WTC11 (cell line): ENCODE data around the gene LILRA1. TPM values are rescaled to one million over a fixed set of nuclear protein-coding genes. Genes with fewer than 3 reads are reported as not detected.

Experiments
- ATAC-seq: fragments of 200-7000 bp; cut with Tn5 transposase; 2 replicates; pipeline ENCODE4 v1.10.0; 2021; ENCODE audit warnings: mild to moderate bottlenecking, moderate library complexity
- CTCF ChIA-PET: fragments of 300-600 bp; sonication (Branson Sonifier 250); formaldehyde crosslinking; loops from one replicate; lab custom pipeline; 2021; ENCODE audit warnings: antibody characterized with exemption; lab: Charles Lee
- POLR2A ChIA-PET: fragments of 350-600 bp; sonication (Branson Sonifier 250); formaldehyde crosslinking; loops from one replicate; lab custom pipeline; 2021; ENCODE audit warnings: antibody characterized with exemption; lab: Charles Lee
- DNase-seq: peaks from one replicate; pipeline ENCODE4 v3.0.0; 2021; ENCODE audit warnings: low spot score
- H3K27ac Mint-ChIP-seq: 2 replicates; pipeline ENCODE4 v1.8.0; 2021; ENCODE audit warnings: mixed read lengths
- H3K27me3 Mint-ChIP-seq: 2 replicates; pipeline ENCODE4 v1.8.0; 2021; ENCODE audit warnings: low read depth, mild to moderate bottlenecking, moderate library complexity, mixed read lengths
- H3K36me3 Mint-ChIP-seq: 2 replicates; pipeline ENCODE4 v1.8.0; 2021; ENCODE audit warnings: mixed read lengths
- H3K4me1 Mint-ChIP-seq: 2 replicates; pipeline ENCODE4 v1.8.0; 2022; ENCODE audit warnings: mixed read lengths
- H3K4me3 Mint-ChIP-seq: 2 replicates; pipeline ENCODE4 v1.8.0; 2021; ENCODE audit warnings: mild to moderate bottlenecking, moderate library complexity, mixed read lengths
- H3K9me3 Mint-ChIP-seq: 2 replicates; pipeline ENCODE4 v1.8.0; 2021; ENCODE audit warnings: mixed read lengths
- CREM ChIP-seq: sonication (generic); formaldehyde crosslinking; IDR thresholded peaks from 2 replicates; pipeline ENCODE4 v1.8.1; 2022; ENCODE audit warnings: mild to moderate bottlenecking, missing genetic modification reagents, moderate library complexity
- EMX1 ChIP-seq: fragments of 250-450 bp; sonication (Bioruptor Pico); IDR thresholded peaks from 2 replicates; pipeline ENCODE4 v1.8.0; 2021; ENCODE audit warnings: mild to moderate bottlenecking
- ETV6 ChIP-seq: sonication (generic); formaldehyde crosslinking; IDR thresholded peaks from 2 replicates; pipeline ENCODE4 v1.8.1; 2022; ENCODE audit warnings: mild to moderate bottlenecking, missing genetic modification reagents
- GABPB1 ChIP-seq: sonication (generic); formaldehyde crosslinking; IDR thresholded peaks from 2 replicates; pipeline ENCODE4 v1.8.1; 2023; ENCODE audit warnings: mild to moderate bottlenecking, missing genetic modification reagents
- NFATC4 ChIP-seq: fragments of 250-450 bp; sonication (Bioruptor Pico); IDR thresholded peaks from 2 replicates; pipeline ENCODE4 v1.9.0; 2021; ENCODE audit warnings: mild to moderate bottlenecking
- NR1H2 ChIP-seq: sonication (generic); formaldehyde crosslinking; IDR thresholded peaks from 2 replicates; pipeline ENCODE4 v1.9.0; 2021; ENCODE audit warnings: mild to moderate bottlenecking, moderate library complexity, missing genetic modification reagents
- NR2C2 ChIP-seq: sonication (generic); formaldehyde crosslinking; IDR thresholded peaks from 2 replicates; pipeline ENCODE4 v1.8.0; 2022; ENCODE audit warnings: mild to moderate bottlenecking, missing genetic modification reagents
- SMAD3 ChIP-seq: sonication (generic); formaldehyde crosslinking; IDR thresholded peaks from 2 replicates; pipeline ENCODE4 v1.8.0; 2022; ENCODE audit warnings: missing genetic modification reagents, mild to moderate bottlenecking, borderline replicate concordance
- ZNF121 ChIP-seq: sonication (generic); formaldehyde crosslinking; IDR thresholded peaks from 2 replicates; pipeline ENCODE4 v1.8.0; 2023; ENCODE audit warnings: missing genetic modification reagents
- ZNF219 ChIP-seq: sonication (generic); formaldehyde crosslinking; IDR thresholded peaks from 2 replicates; pipeline ENCODE4 v1.8.0; 2023; ENCODE audit warnings: missing genetic modification reagents, mild to moderate bottlenecking, borderline replicate concordance
- ZNF232 ChIP-seq: sonication (generic); formaldehyde crosslinking; IDR thresholded peaks from 2 replicates; pipeline ENCODE4 v1.8.0; 2022; ENCODE audit warnings: mild to moderate bottlenecking, missing genetic modification reagents
- ZNF396 ChIP-seq: fragments of 250-450 bp; sonication (Bioruptor Pico); IDR thresholded peaks from 2 replicates; pipeline ENCODE4 v1.8.0; 2021; ENCODE audit warnings: mild to moderate bottlenecking, moderate library complexity, borderline replicate concordance
- ZNF416 ChIP-seq: fragments of 250-450 bp; sonication (Bioruptor Pico); IDR thresholded peaks from 2 replicates; pipeline ENCODE4 v1.9.0; 2021; ENCODE audit warnings: mild to moderate bottlenecking, inconsistent platforms
- total RNA-seq: library from RNA; stranded (reverse); gene quantifications from 3 replicates; pipeline ENCODE4 v1.2.3, GENCODE V29; 2021
- TF ChIP-seq, protein P1 (sequence below): sonication (generic); formaldehyde crosslinking; IDR thresholded peaks from 2 replicates; pipeline ENCODE4 v1.8.1; 2022; ENCODE audit warnings: mild to moderate bottlenecking, missing genetic modification reagents, moderate library complexity, borderline replicate concordance
- TF ChIP-seq, protein P2 (sequence below): sonication (generic); formaldehyde crosslinking; IDR thresholded peaks from 2 replicates; pipeline ENCODE4 v1.8.1; 2023; ENCODE audit warnings: mild to moderate bottlenecking, missing genetic modification reagents, borderline replicate concordance
- TF ChIP-seq, protein P3 (sequence below): fragments of 250-450 bp; sonication (Bioruptor Pico); IDR thresholded peaks from 2 replicates; pipeline ENCODE4 v1.9.0; 2021; ENCODE audit warnings: mild to moderate bottlenecking, borderline replicate concordance
- TF ChIP-seq, protein P4 (sequence below): sonication (generic); formaldehyde crosslinking; IDR thresholded peaks from 2 replicates; pipeline ENCODE4 v1.8.1; 2022; ENCODE audit warnings: mild to moderate bottlenecking, moderate library complexity, missing genetic modification reagents
- TF ChIP-seq, protein P5 (sequence below): sonication (generic); formaldehyde crosslinking; IDR thresholded peaks from 2 replicates; pipeline ENCODE4 v1.8.1; 2023; ENCODE audit warnings: mild to moderate bottlenecking, missing genetic modification reagents, moderate library complexity
- TF ChIP-seq, protein P6 (sequence below): sonication (generic); formaldehyde crosslinking; IDR thresholded peaks from 2 replicates; pipeline ENCODE4 v1.8.1; 2023; ENCODE audit warnings: mild to moderate bottlenecking, missing genetic modification reagents

The LILRA1 gene
- total RNA-seq, 1 experiment from 2014 or later = not detected

DNA sequence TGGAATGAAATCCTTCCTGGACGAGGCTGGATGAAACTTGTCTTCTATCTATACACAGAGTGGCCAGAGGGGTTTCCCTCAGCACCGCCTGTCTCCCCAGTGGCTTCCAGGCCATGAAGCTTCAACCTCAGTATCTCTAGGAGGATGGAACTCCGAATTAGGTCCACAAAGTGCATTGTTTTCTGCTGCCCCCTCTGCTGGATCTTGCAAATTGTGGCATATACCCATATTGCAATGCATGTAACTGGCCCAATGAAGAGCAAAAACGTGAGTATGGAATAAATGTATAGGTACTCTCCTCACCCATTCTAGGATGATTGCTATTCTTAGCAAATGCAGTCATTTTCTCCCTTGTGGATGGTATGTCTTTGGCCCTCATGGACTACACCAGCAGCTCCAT, 54.7 kb downstream of the LILRA1 start (continued):
- TF ChIP-seq, protein P1, sequence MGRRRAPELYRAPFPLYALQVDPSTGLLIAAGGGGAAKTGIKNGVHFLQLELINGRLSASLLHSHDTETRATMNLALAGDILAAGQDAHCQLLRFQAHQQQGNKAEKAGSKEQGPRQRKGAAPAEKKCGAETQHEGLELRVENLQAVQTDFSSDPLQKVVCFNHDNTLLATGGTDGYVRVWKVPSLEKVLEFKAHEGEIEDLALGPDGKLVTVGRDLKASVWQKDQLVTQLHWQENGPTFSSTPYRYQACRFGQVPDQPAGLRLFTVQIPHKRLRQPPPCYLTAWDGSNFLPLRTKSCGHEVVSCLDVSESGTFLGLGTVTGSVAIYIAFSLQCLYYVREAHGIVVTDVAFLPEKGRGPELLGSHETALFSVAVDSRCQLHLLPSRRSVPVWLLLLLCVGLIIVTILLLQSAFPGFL (CRISPR knock-in tag) = no peak
- no peak for TF ChIP-seq GABPB1 (CRISPR knock-in tag)

DNA sequence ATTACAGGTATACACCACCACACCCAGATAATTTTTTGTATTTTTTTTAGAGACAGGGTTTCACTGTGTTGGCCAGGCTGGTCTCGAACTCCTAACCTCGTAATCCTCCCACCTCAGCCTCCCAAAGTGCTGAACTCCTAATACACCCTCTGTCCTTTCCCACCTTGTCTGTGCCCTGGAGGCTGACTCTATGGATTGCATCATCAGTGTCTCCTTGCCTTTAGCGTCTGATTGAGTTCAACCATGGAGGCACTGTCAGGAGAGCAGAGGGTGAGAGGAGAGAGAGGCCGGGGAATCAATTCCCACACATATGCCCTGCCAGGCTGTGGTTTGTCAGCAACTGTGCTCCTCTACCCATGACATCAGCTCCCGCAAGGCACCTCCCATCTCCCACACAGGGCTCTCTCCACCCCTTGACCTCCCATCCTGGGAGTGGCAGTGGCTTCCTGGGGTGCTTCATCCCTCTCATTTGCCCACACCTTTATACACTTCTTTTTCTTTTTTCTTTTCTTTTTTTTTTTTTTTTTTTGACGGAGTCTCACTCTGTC, 56.8 kb downstream of the LILRA1 start:
- no peak overlapping the region for H3K4me3 Mint-ChIP-seq
- TF ChIP-seq, protein P2, sequence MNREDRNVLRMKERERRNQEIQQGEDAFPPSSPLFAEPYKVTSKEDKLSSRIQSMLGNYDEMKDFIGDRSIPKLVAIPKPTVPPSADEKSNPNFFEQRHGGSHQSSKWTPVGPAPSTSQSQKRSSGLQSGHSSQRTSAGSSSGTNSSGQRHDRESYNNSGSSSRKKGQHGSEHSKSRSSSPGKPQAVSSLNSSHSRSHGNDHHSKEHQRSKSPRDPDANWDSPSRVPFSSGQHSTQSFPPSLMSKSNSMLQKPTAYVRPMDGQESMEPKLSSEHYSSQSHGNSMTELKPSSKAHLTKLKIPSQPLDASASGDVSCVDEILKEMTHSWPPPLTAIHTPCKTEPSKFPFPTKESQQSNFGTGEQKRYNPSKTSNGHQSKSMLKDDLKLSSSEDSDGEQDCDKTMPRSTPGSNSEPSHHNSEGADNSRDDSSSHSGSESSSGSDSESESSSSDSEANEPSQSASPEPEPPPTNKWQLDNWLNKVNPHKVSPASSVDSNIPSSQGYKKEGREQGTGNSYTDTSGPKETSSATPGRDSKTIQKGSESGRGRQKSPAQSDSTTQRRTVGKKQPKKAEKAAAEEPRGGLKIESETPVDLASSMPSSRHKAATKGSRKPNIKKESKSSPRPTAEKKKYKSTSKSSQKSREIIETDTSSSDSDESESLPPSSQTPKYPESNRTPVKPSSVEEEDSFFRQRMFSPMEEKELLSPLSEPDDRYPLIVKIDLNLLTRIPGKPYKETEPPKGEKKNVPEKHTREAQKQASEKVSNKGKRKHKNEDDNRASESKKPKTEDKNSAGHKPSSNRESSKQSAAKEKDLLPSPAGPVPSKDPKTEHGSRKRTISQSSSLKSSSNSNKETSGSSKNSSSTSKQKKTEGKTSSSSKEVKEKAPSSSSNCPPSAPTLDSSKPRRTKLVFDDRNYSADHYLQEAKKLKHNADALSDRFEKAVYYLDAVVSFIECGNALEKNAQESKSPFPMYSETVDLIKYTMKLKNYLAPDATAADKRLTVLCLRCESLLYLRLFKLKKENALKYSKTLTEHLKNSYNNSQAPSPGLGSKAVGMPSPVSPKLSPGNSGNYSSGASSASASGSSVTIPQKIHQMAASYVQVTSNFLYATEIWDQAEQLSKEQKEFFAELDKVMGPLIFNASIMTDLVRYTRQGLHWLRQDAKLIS (CRISPR knock-in tag) = no peak
- TF ChIP-seq, protein P3, sequence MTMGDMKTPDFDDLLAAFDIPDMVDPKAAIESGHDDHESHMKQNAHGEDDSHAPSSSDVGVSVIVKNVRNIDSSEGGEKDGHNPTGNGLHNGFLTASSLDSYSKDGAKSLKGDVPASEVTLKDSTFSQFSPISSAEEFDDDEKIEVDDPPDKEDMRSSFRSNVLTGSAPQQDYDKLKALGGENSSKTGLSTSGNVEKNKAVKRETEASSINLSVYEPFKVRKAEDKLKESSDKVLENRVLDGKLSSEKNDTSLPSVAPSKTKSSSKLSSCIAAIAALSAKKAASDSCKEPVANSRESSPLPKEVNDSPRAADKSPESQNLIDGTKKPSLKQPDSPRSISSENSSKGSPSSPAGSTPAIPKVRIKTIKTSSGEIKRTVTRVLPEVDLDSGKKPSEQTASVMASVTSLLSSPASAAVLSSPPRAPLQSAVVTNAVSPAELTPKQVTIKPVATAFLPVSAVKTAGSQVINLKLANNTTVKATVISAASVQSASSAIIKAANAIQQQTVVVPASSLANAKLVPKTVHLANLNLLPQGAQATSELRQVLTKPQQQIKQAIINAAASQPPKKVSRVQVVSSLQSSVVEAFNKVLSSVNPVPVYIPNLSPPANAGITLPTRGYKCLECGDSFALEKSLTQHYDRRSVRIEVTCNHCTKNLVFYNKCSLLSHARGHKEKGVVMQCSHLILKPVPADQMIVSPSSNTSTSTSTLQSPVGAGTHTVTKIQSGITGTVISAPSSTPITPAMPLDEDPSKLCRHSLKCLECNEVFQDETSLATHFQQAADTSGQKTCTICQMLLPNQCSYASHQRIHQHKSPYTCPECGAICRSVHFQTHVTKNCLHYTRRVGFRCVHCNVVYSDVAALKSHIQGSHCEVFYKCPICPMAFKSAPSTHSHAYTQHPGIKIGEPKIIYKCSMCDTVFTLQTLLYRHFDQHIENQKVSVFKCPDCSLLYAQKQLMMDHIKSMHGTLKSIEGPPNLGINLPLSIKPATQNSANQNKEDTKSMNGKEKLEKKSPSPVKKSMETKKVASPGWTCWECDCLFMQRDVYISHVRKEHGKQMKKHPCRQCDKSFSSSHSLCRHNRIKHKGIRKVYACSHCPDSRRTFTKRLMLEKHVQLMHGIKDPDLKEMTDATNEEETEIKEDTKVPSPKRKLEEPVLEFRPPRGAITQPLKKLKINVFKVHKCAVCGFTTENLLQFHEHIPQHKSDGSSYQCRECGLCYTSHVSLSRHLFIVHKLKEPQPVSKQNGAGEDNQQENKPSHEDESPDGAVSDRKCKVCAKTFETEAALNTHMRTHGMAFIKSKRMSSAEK (CRISPR knock-in tag) = no peak
- TF ChIP-seq GABPB1 (CRISPR knock-in tag) = no peak
- TF ChIP-seq NR2C2 (CRISPR knock-in tag) = no peak
- TF ChIP-seq CREM = no peak
- TF ChIP-seq NR1H2 (CRISPR knock-in tag) = no peak
- no peak for TF ChIP-seq SMAD3
- TF ChIP-seq, protein P4, sequence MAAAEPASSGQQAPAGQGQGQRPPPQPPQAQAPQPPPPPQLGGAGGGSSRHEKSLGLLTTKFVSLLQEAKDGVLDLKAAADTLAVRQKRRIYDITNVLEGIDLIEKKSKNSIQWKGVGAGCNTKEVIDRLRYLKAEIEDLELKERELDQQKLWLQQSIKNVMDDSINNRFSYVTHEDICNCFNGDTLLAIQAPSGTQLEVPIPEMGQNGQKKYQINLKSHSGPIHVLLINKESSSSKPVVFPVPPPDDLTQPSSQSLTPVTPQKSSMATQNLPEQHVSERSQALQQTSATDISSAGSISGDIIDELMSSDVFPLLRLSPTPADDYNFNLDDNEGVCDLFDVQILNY (CRISPR knock-in tag) = no peak
- TF ChIP-seq, protein P5, sequence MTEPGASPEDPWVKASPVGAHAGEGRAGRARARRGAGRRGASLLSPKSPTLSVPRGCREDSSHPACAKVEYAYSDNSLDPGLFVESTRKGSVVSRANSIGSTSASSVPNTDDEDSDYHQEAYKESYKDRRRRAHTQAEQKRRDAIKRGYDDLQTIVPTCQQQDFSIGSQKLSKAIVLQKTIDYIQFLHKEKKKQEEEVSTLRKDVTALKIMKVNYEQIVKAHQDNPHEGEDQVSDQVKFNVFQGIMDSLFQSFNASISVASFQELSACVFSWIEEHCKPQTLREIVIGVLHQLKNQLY = no peak
- TF ChIP-seq EMX1 = no peak
- TF ChIP-seq ZNF219 (CRISPR knock-in tag) = no peak
- no peak for TF ChIP-seq NFATC4 (CRISPR knock-in tag)
- no peak for TF ChIP-seq ZNF416 (CRISPR knock-in tag)
- no peak for TF ChIP-seq ZNF396 (CRISPR knock-in tag)
- TF ChIP-seq, protein P6, sequence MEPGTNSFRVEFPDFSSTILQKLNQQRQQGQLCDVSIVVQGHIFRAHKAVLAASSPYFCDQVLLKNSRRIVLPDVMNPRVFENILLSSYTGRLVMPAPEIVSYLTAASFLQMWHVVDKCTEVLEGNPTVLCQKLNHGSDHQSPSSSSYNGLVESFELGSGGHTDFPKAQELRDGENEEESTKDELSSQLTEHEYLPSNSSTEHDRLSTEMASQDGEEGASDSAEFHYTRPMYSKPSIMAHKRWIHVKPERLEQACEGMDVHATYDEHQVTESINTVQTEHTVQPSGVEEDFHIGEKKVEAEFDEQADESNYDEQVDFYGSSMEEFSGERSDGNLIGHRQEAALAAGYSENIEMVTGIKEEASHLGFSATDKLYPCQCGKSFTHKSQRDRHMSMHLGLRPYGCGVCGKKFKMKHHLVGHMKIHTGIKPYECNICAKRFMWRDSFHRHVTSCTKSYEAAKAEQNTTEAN (CRISPR knock-in tag) = no peak
- no peak for TF ChIP-seq ZNF232 (CRISPR knock-in tag)
- no peak for TF ChIP-seq ETV6
- no peak for TF ChIP-seq ZNF121 (CRISPR knock-in tag)
- TF ChIP-seq, all 79 proteins: peak for 0
- ChIA-PET CTCF (interaction anchor here (0.6 to 1.7 kb wide), 3 partner anchors 24 to 900 kb away, joined by 3 to 6 read pairs (median 3); no protein-coding TSS in a partner anchor), POLR2A (interaction anchor here (0.7 kb wide), 1 partner anchor 320 kb away, joined by 3 read pairs; no protein-coding TSS in a partner anchor)
- Mint-ChIP-seq H3K9me3 (peaks cover 74% of the 10 kb centered on the region), H3K4me1 (no peaks in the 10 kb centered on the region), H3K27me3 (peaks cover 4% of the 10 kb centered on the region; the same call in 1 of the 2 replicates), H3K36me3 (peaks cover 22% of the 10 kb centered on the region), H3K27ac (no peak overlapping the region)
- no peak for ATAC-seq
- DNase-seq = no peak
